ENCODE measurements around the gene HADHA.
"Not testable (repeated sequence)": the region's sequence is repeated elsewhere in the genome, so short reads cannot be mapped to it uniquely, and the experiment has no call there.

HADHA gene

GRCh38 chr2:26172871-26173775 lies 71.3 kb downstream of the HADHA start, which contains the start of gene GAREM2:
Gene GAREM2 (plus strand): TSS chr2:26173088. CDS start chr2:26173221, 133 bp downstream.
- DNase-seq: no peak

GRCh38 chr2:26172189-26172870 lies 72.1 kb downstream of the HADHA start:
- no peak for DNase-seq

- no peak for DNase-seq
Observed at GRCh38 chr2:26170795-26171194, 73.6 kb downstream of the HADHA start.

GRCh38 chr2:26169681-26170414 lies 74.6 kb downstream of the HADHA start:
- no peak for DNase-seq

- no peak for DNase-seq
Observed at GRCh38 chr2:26169226-26169625, 75.2 kb downstream of the HADHA start.

- no peak for DNase-seq
Observed at GRCh38 chr2:26168785-26169184, 75.6 kb downstream of the HADHA start.

GRCh38 chr2:26166541-26166940 lies 77.9 kb downstream of the HADHA start:
- DNase-seq: not testable (repeated sequence)

- no peak for DNase-seq
Observed at GRCh38 chr2:26165403-26165802, 79.0 kb downstream of the HADHA start.

GRCh38 chr2:26164641-26165211 lies 79.7 kb downstream of the HADHA start:
- no peak for DNase-seq

GRCh38 chr2:26164231-26164630 lies 80.2 kb downstream of the HADHA start:
- no peak for DNase-seq

GRCh38 chr2:26162963-26163362 lies 81.5 kb downstream of the HADHA start:
- no peak for DNase-seq

- no peak for DNase-seq
Observed at GRCh38 chr2:26161926-26162325, 82.5 kb downstream of the HADHA start.

- no peak for DNase-seq
Observed at GRCh38 chr2:26157580-26157979, 86.9 kb downstream of the HADHA start.

GRCh38 chr2:26150243-26150642 lies 94.2 kb downstream of the HADHA start:
- DNase-seq: no peak

GRCh38 chr2:26148501-26148900 lies 95.9 kb downstream of the HADHA start:
- no peak for DNase-seq

- DNase-seq: no peak
Observed at GRCh38 chr2:26144953-26145680, 99.3 kb downstream of the HADHA start.

- DNase-seq: no peak
Observed at GRCh38 chr2:26144031-26144430, 100.4 kb downstream of the HADHA start.

GRCh38 chr2:26141145-26141769 lies 103.2 kb downstream of the HADHA start:
- no peak for DNase-seq
